Cardiac ventricle fibroblast (primary cell): ENCODE data around the gene RAD51C. TPM values are rescaled to one million over a fixed set of nuclear protein-coding genes. Genes with fewer than 3 reads are reported as not detected.

ENCODE experiments used
- total RNA-seq: library from RNA; depleted of rRNA; stranded (reverse); fragments of >200 nt; gene quantifications from 2 replicates; pipeline ENCODE4 v1.2.3, GENCODE V29; 2015

Gene RAD51C
- 27.8 and 31.0 TPM in 2 replicates for total RNA-seq

GRCh38 chr17:58692239-58693055 lies at the start of gene RAD51C:
Gene RAD51C (plus strand): TSS chr17:58692602. CDS start chr17:58692644, 42 bp downstream.

GRCh38 chr17:58691701-58692238 lies 632 bp upstream of the RAD51C start, which contains the start of gene TEX14:
Gene TEX14 (minus strand): TSS chr17:58692045. CDS start chr17:58652001, 40,044 bp downstream.

GRCh38 chr17:58755577-58756245 lies 63.3 kb downstream of the RAD51C start, which contains the start of gene PPM1E:
Gene PPM1E (plus strand): TSS chr17:58755854.

Other genes with a start within 250 kb of the RAD51C start
- not detected in 2 replicates for gene HSF5, start 204.2 kb upstream of the RAD51C start, total RNA-seq
- gene MTMR4, start 178.0 kb upstream of the RAD51C start, total RNA-seq, result 30.7 and 41.9 TPM in 2 replicates
- 0.34 TPM in 1 of 2 replicates, not detected in the other for gene TEX14, start 557 bp upstream of the RAD51C start, total RNA-seq
- gene PPM1E, start 63.3 kb downstream of the RAD51C start, total RNA-seq, result 0.06 and 0.10 TPM in 2 replicates